Activated naive CD8-positive, alpha-beta T cell treated with anti-CD3 and anti-CD28 coated beads, Interleukin-2, amount 10 ng/mL, durations not matched to agents 7 days and 5 days (primary cell): ENCODE results near the gene B3GNT2. TPM values are rescaled to one million over a fixed set of nuclear protein-coding genes. Genes with fewer than 3 reads are reported as not detected.
"Not testable (repeated sequence)": the region's sequence is repeated elsewhere in the genome, so short reads cannot be mapped to it uniquely, and the experiment has no call there.

ENCODE experiments used
- ATAC-seq: fragments of 150-1000 bp; cut with Tn5 transposase; one replicate; pipeline ENCODE4 v1.10.0; 2021; ENCODE audit warnings: low read depth, moderate library complexity
- POLR2A ChIA-PET: fragments of 350-600 bp; sonication (Branson Sonifier 250); formaldehyde crosslinking; loops from one replicate; lab custom pipeline; 2021; ENCODE audit warnings: antibody characterized with exemption; lab: Charles Lee
- DNase-seq: peaks from one replicate; pipeline ENCODE4 v3.0.0; 2021
- H3K27ac Mint-ChIP-seq: one replicate; pipeline ENCODE4 v1.8.0; 2022; ENCODE audit warnings: mild to moderate bottlenecking, mixed read lengths
- H3K27me3 Mint-ChIP-seq: one replicate; pipeline ENCODE4 v1.8.0; 2022; ENCODE audit warnings: mild to moderate bottlenecking, moderate library complexity, mixed read lengths
- H3K36me3 Mint-ChIP-seq: one replicate; pipeline ENCODE4 v1.8.0; 2021; ENCODE audit warnings: mild to moderate bottlenecking, mixed read lengths
- H3K4me1 Mint-ChIP-seq: one replicate; pipeline ENCODE4 v1.8.0; 2021; ENCODE audit warnings: mixed read lengths
- H3K4me3 Mint-ChIP-seq: one replicate; pipeline ENCODE4 v1.8.0; 2022; ENCODE audit warnings: mild to moderate bottlenecking, moderate library complexity, mixed read lengths
- H3K9me3 Mint-ChIP-seq: one replicate; pipeline ENCODE4 v1.8.0; 2021; ENCODE audit warnings: mixed read lengths
- total RNA-seq, 2 experiments: library from RNA; stranded (reverse); gene quantifications; one replicate each; pipeline ENCODE4 v1.2.3, GENCODE V29; 2021

The B3GNT2 gene
- total RNA-seq, 2 experiments from 2014 or later, result 45.5 to 46.0 TPM

DNA sequence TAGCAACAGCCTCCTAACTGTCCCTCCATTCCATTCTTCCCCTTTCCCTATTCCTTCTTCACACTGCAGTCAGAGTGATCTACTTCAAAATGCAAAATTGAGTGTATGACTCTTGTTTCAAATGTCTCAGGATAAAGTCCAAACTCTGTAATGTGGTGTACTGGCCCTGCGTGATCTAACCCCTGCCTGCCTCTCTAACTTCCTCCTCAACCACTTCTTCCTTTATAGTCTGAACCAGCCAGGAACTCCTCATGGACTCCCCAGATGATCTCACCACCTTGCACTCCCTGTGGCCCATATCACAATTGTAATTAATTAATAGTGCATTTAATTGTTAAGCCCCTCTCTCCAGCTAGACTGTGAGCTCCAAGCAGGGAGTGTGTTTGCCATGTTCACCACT, 3.1 kb upstream of the B3GNT2 start:
- Mint-ChIP-seq H3K27me3 (peaks cover 2% of the 10 kb centered on the region), H3K9me3 (no peaks in the 10 kb centered on the region), H3K27ac (peak overlapping the region; percentile 50), H3K4me3 (peak overlapping the region; percentile 39), H3K36me3 (no peaks in the 10 kb centered on the region), H3K4me1 (peaks cover 18% of the 10 kb centered on the region)
- ATAC-seq (no peak), DNase-seq (no peak)
- POLR2A ChIA-PET, result no interaction called here

DNA sequence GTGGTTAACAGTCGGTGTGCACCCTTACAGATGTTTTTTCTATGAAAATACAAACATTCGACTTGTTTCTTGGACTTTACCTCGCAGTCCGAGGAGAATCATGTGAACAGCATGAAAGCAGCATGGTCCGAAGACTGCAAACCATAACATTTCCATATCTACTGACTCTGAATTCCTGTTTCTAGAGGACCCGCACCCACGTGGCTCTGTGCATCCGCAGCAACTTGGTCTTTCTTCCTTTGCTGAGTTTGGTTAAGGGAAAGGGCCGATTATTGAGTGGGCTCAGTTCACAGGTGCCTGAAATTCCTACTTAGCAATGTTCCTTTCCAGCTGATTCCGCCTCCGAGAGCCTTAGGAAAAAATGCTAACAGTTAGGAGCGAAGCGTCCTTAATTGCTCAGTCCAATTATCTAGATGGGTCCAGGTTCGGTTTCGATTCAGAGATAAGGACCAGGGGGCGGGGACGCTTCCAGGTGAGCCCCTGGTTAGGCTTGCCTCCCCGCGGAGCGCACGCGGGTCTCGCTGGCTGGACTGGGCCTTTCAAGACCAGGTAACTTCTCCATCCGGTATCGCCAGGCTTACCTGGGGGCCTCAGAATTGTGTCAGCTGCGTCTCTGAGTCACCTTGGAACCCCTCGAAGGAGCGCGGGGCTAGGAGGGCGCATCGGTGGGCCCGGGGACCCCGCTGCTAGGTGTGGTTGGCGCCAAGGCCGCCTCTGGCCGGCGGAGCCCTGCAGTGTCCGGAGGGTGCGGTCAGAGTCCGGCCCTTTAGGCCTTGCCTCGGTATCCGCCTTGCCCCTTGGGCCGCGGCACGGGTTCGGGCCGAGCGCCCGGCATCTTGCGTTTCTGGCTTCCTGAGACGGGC, 1.1 kb upstream of the B3GNT2 start:
- no peak for DNase-seq
- Mint-ChIP-seq H3K36me3 (peaks cover 7% of the 10 kb centered on the region), H3K4me3 (peak overlapping the region; percentile 77), H3K27me3 (no peaks in the 10 kb centered on the region), H3K9me3 (no peaks in the 10 kb centered on the region), H3K4me1 (peaks cover 29% of the 10 kb centered on the region), H3K27ac (peak overlapping the region; percentile 88)
- no peak for ATAC-seq
- POLR2A ChIA-PET, result interaction anchor here (0.9 to 2.0 kb wide), 11 partner anchors 10 to 1842 kb away, joined by 3 to 19 read pairs (median 4); no protein-coding TSS in a partner anchor

DNA sequence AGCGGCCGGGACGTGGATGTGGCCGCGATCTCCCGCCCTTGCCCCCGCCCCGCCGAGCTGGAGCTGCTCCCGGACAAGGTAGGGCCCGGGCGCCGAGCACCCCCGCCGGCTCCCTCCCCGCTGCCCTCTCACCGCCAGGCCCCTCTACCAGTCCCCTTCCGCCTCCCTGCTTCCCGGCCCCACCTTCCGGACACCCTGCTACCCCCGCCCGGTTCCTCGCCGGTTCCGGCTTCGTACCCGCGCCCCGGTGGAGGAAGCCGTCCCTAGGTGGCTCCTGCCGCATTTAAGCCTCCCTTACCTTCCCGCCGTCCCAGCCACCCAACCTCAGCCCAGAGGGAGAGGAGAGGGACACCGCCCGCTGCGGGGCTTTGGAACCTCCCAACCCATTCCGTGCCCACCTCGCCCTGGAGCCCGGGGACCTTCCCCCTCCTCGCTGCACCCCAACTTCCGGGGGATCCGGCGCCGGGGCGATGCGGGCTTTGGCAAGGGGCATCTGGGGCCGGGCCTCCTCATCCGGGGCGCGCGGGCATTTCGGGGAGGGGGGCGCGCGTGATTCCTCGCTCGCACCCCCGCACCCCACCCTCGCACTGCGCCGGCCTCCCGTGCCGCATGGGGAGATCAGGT, 475 bp downstream of the B3GNT2 start:
- no peaks in the 10 kb centered on the region for H3K27me3 Mint-ChIP-seq
- peak overlapping the region; percentile 87 for H3K4me3 Mint-ChIP-seq
- peaks cover 7% of the 10 kb centered on the region for H3K36me3 Mint-ChIP-seq
- POLR2A ChIA-PET, result interaction anchor here (0.6 to 2.0 kb wide), 16 partner anchors 12 to 1840 kb away, joined by 3 to 19 read pairs (median 4); no protein-coding TSS in a partner anchor
- ATAC-seq (peak; percentile 43), DNase-seq (peak; percentile 80)
- H3K27ac Mint-ChIP-seq, result peak overlapping the region; percentile 95
- peaks cover 44% of the 10 kb centered on the region for H3K4me1 Mint-ChIP-seq
- H3K9me3 Mint-ChIP-seq, result no peaks in the 10 kb centered on the region

DNA sequence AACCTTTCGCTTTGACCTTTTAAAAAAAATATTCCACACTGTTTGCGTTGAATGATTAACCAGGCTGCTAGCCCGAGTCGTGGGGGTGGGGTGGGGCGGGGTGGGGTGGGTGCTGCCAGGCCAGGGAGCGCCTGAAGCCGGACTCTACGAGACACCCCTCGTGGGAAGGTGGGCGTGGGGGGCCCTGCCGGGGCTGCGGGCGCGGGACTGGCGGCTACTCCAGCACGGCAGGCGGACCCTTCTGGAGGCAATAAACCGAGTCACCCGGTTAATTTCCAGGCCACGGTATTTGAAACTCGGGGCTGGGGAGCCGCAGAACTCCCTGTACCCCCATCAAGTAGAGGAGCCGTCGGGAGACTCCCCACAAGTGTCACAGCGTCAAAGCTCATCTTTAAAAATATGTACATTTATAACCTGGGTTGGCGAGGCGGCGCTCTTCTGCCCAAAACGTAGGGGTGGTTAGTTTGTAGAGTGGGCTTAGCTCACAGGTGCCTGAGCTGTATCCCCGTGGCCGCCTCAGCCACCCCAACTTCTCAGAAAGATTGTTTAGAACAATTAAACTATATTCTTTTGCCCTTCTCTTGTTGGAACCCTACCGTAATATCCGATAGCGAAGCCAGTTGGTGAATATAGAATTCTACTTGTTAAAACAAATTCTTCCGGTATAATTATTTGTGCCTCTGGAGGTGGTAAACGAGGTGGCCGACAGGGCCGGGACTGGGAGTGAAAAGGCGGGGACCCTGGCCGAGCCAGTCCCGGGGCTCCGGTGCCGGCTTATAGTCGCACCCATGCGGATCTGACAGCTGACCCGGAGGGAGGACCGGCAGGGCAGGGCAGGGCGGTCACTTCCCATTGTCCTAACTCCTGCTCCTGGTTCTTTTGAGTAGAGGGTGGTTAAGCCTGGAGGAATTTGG, 1.4 kb downstream of the B3GNT2 start:
- POLR2A ChIA-PET, result interaction anchor here (0.6 to 2.0 kb wide), 5 partner anchors 105 to 148 kb away, joined by 3 to 19 read pairs (median 4); no protein-coding TSS in a partner anchor
- Mint-ChIP-seq H3K27me3 (no peaks in the 10 kb centered on the region), H3K36me3 (peaks cover 12% of the 10 kb centered on the region), H3K4me1 (peaks cover 52% of the 10 kb centered on the region), H3K27ac (peak overlapping the region; percentile 95), H3K4me3 (peak overlapping the region; percentile 87), H3K9me3 (no peaks in the 10 kb centered on the region)
- ATAC-seq (peak; percentile 18), DNase-seq (peak; percentile 59)

DNA sequence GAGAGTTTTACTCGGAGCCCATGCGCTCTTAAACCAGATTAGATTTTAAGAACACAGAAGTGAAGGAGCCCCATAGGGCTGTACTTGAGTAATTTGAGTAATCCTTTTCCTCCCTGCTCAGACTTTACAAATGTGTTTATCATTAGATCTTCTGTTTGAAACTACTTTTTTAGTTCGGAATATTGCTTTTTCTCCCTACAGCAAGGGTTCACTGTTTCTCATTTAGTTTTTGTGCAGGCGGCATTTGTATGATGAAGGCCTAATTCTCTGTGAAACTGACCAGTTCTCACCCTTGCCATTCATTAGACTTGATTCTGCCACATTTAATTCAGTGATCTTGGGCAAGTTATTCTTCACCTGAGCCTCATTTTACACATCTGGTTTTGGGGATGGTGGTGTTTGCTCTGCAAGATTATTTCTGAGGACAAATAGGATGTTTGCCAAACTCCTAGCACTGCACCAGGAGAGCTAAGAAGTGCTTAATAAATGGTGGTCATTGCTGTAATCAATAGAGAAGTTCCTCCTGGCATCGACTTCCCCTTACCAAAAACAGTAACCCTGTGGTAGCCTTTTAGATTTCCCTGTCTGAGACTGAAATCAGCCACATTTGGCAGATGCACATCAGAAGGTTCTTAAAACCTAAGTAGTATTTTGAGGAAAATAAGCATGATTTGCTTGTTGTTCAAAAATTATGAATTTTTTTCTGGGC, 2.2 kb downstream of the B3GNT2 start:
- ATAC-seq (no peak), DNase-seq (no peak)
- no peaks in the 10 kb centered on the region for H3K27me3 Mint-ChIP-seq
- POLR2A ChIA-PET, result interaction anchor here (1.0 to 1.5 kb wide), 2 partner anchors 107 to 109 kb away, joined by 3 to 10 read pairs; no protein-coding TSS in a partner anchor
- peak overlapping the region; percentile 87 for H3K4me3 Mint-ChIP-seq
- H3K27ac Mint-ChIP-seq, result peak overlapping the region; percentile 95
- peaks cover 50% of the 10 kb centered on the region for H3K4me1 Mint-ChIP-seq
- no peaks in the 10 kb centered on the region for H3K9me3 Mint-ChIP-seq
- H3K36me3 Mint-ChIP-seq, result peaks cover 18% of the 10 kb centered on the region

DNA sequence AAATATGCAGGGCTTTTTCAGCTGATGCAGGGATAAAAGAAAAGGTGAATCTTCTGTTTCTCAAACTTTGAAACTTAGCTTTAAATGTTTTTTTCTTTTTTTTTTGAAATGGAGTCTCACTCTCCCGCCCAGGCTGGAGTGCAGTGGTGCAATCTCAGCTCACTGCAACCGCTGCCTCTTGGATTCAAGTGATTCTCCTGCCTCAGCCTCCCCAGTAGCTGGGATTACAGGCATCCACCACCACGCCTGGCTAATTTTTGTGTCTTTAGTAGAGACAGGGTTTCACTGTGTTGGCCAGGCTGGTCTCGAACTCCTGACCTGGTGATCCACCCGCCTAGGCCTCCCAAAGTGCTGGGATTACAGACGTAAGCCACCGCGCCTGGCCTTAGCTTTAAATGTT, 2.9 kb downstream of the B3GNT2 start:
- POLR2A ChIA-PET, result interaction anchor here (1.1 kb wide), 1 partner anchor 115 kb away, joined by 4 read pairs; no protein-coding TSS in a partner anchor
- peak overlapping the region; percentile 87 for H3K4me3 Mint-ChIP-seq
- H3K27me3 Mint-ChIP-seq, DNase-seq, ATAC-seq, H3K9me3 Mint-ChIP-seq: not testable (repeated sequence)
- H3K36me3 Mint-ChIP-seq, result peaks cover 24% of the 10 kb centered on the region
- H3K27ac Mint-ChIP-seq, result peak overlapping the region; percentile 95
- peaks cover 54% of the 10 kb centered on the region for H3K4me1 Mint-ChIP-seq

DNA sequence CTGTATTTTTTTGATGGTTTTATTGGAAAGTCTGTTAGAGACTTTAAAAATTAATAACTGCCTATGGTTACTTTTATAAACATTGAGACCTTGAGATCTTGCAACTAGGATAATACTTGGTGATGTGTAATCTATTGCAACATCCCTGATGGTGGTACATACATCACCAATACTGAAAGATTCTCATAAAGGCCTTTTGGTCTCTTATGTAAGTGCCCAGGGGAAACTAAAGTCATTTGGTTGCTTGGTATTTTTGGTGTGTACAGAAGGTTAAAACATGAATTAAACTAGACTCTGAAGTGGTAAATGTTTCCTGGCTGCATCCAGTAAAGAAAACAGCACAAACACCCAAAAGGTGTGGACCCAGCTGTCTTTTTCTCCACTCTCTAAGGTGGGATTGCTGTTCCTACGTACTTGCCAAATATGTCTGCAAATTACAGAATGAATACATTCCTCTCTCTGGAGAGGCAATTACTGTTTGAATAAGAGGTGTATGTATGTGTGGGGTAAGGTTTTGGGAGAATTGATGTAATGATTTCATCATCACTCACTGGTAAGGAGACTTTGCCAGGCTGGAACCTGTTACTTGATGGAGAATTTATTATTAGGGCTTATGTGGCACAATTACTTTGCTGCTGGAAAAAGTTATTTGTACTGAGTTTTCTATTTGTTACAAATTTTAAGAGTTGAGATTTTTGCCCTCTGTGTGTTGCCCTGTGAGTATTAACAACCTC, 3.6 kb downstream of the B3GNT2 start:
- Mint-ChIP-seq H3K9me3 (no peaks in the 10 kb centered on the region), H3K27me3 (no peaks in the 10 kb centered on the region), H3K4me1 (peaks cover 54% of the 10 kb centered on the region), H3K36me3 (peaks cover 24% of the 10 kb centered on the region), H3K27ac (peak overlapping the region; percentile 95), H3K4me3 (peak overlapping the region; percentile 87)
- ATAC-seq, result no peak
- DNase-seq, result no peak
- POLR2A ChIA-PET, result interaction anchor here (1.0 to 1.2 kb wide), 5 partner anchors 16 to 160 kb away, joined by 3 to 6 read pairs (median 4); no protein-coding TSS in a partner anchor

DNA sequence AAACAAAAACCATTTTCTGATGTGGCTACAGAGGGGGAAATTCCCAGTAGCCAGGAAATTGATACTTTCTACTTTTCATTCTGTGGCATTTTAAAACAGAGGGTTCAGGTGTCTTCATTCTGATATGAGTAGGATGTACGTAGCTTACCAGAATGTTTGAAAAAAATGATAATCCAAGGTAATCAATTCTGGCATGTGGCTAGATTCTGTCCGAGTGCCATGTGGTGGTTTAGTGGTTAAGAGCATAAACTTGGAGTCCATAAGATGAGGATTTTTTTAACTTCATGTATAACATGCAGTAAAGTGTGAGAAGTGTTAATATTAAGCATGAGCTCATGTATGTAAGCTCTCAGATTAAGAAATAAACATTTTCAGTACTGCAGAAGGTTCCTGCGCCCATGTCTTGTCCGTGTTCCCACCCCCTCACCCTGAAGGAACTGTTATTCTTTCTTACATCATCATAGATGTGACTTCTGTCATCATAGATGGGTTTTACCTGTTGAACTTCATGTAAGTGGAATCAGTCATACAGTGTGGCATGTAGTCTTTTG, 4.5 kb downstream of the B3GNT2 start:
- H3K36me3 Mint-ChIP-seq, result peaks cover 24% of the 10 kb centered on the region
- H3K27me3 Mint-ChIP-seq, result no peaks in the 10 kb centered on the region
- DNase-seq (no peak), ATAC-seq (no peak)
- peak overlapping the region; percentile 87 for H3K4me3 Mint-ChIP-seq
- peak overlapping the region; percentile 95 for H3K27ac Mint-ChIP-seq
- H3K9me3 Mint-ChIP-seq, result no peaks in the 10 kb centered on the region
- peaks cover 57% of the 10 kb centered on the region for H3K4me1 Mint-ChIP-seq
- POLR2A ChIA-PET, result interaction anchor here (0.5 to 1.4 kb wide), 8 partner anchors 9 to 161 kb away, joined by 3 to 6 read pairs (median 4); no protein-coding TSS in a partner anchor

DNA sequence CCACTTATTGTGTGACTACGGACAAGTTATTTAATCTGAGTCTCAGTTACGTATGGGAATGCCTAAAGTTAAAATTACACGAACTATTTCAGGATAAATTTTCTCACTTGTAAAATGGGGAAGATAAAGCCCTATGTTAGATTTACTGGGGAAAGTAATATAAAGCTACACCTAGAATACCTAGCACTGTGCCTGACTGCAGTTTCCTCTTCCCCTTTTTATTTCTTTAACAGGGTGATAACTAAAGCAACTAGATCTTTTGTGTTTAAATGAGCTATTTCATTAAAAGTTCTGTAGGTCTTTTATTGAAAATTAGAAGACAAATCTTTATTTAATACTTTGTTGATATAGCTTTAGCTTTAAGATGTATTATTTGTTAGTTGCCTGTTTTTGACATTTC, 5.0 kb downstream of the B3GNT2 start:
- H3K9me3 Mint-ChIP-seq, result no peaks in the 10 kb centered on the region
- no peaks in the 10 kb centered on the region for H3K27me3 Mint-ChIP-seq
- H3K4me3 Mint-ChIP-seq, result peak overlapping the region; percentile 87
- no peak for ATAC-seq
- H3K27ac Mint-ChIP-seq, result peak overlapping the region; percentile 95
- H3K36me3 Mint-ChIP-seq, result peaks cover 27% of the 10 kb centered on the region
- H3K4me1 Mint-ChIP-seq, result peaks cover 60% of the 10 kb centered on the region
- no peak for DNase-seq
- POLR2A ChIA-PET, result interaction anchor here (0.5 to 1.4 kb wide), 7 partner anchors 8 to 161 kb away, joined by 3 to 6 read pairs (median 4); no protein-coding TSS in a partner anchor

DNA sequence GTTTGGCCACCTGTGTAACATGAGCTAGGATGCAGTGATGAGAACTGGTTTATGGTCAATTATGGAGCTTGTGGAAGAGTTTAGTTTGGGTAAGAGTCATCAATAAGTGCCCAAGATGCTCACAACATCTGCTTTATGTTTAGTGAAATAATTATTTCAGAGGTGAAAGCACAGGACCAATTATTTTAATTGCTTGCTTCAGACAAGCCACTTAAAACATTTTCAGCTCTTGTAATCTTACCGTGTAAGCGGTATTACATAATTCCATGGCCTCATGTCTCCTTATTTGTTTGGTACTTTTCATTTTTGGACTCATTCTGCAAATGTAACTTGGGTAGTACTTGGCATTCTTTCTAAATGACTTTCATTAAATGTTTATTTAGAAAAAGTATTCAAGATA, 5.4 kb downstream of the B3GNT2 start:
- peak overlapping the region; percentile 95 for H3K27ac Mint-ChIP-seq
- ATAC-seq, result no peak
- DNase-seq, result no peak
- H3K4me1 Mint-ChIP-seq, result peaks cover 63% of the 10 kb centered on the region
- peak overlapping the region; percentile 87 for H3K4me3 Mint-ChIP-seq
- no peaks in the 10 kb centered on the region for H3K9me3 Mint-ChIP-seq
- H3K27me3 Mint-ChIP-seq, result no peaks in the 10 kb centered on the region
- peaks cover 28% of the 10 kb centered on the region for H3K36me3 Mint-ChIP-seq
- POLR2A ChIA-PET, result interaction anchor here (1.0 to 1.4 kb wide), 4 partner anchors 8 to 108 kb away, joined by 3 to 6 read pairs (median 4); no protein-coding TSS in a partner anchor

DNA sequence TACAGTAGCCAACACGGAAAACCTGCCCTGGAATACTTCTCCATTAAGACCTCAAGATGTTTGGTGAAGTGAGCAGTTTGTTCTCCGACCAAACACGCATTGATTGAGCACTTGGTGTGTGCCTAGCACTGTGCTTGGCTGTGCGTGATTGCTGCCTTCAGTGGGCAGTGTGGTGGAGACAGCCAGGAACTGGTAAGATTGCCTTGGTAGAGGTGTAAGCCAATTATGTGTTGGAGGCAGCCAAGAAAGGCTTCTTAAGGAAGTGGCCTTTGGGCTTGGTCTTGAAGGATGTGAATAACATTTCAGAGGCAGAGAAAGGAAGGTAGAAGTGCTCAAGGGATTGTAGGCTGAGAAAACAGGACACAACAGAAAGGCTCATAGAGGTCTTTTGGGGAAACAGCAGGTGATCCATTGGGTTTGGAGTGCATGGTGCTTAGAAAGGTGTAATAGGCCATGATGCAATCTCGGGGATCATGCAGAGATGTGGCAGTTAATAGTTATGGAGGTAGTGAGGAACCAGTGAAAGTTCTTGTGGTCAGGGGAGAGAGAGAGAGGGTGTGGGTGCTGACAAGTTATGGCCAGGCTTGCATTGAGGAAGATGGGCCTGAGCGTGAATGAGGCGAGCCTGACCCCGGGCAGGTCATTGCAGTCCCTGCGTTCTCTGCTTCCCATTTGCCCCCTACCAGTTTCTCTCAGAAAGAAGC, 6.3 kb downstream of the B3GNT2 start:
- no peaks in the 10 kb centered on the region for H3K27me3 Mint-ChIP-seq
- ATAC-seq (peak; percentile 34), DNase-seq (no peak)
- H3K4me3 Mint-ChIP-seq, result peak overlapping the region; percentile 87
- H3K36me3 Mint-ChIP-seq, result peaks cover 28% of the 10 kb centered on the region
- no peaks in the 10 kb centered on the region for H3K9me3 Mint-ChIP-seq
- H3K27ac Mint-ChIP-seq, result peak overlapping the region; percentile 95
- POLR2A ChIA-PET, result no interaction called here
- H3K4me1 Mint-ChIP-seq, result peaks cover 70% of the 10 kb centered on the region
